Neural cell (in vitro differentiated cells): ENCODE results near the gene TMEM139.

Experiments
- CTCF ChIP-seq: fragments of 450-650 bp; IDR thresholded peaks from 2 replicates; pipeline ENCODE4 v1.5.1; 2014; ENCODE audit warnings: antibody characterized with exemption, mild to moderate bottlenecking, moderate library complexity; ENCODE audit not compliant: poor library complexity, severe bottlenecking
- EP300 ChIP-seq: fragments of 450-650 bp; conservative IDR thresholded peaks from 2 replicates; pipeline ENCODE4 v1.6.1; 2014; ENCODE audit warnings: antibody characterized with exemption, mild to moderate bottlenecking, moderate library complexity; ENCODE audit not compliant: poor library complexity, severe bottlenecking
- EZH2 ChIP-seq: fragments of 200-600, 300-800 bp; shearing (Covaris generic), sonication (generic); IDR thresholded peaks from 2 replicates; pipeline ENCODE4 v1.6.1; 2014; ENCODE audit warnings: antibody characterized with exemption, low read length, borderline replicate concordance, mild to moderate bottlenecking; ENCODE audit not compliant: insufficient read depth, poor library complexity, severe bottlenecking
- MXI1 ChIP-seq: fragments of 450-650 bp; conservative IDR thresholded peaks from 2 replicates; pipeline ENCODE4 v1.6.1; 2014; ENCODE audit warnings: antibody characterized with exemption, mild to moderate bottlenecking; ENCODE audit not compliant: poor library complexity, severe bottlenecking
- POLR2AphosphoS5 ChIP-seq: IDR thresholded peaks from 2 replicates; pipeline ENCODE4 v1.6.1; 2012
- RAD21 ChIP-seq: fragments of 450-650 bp; conservative IDR thresholded peaks from 2 replicates; pipeline ENCODE4 v1.6.1; 2014; ENCODE audit warnings: antibody characterized with exemption, mild to moderate bottlenecking, moderate library complexity
- REST ChIP-seq: IDR thresholded peaks from 2 replicates; pipeline ENCODE4 v1.6.1; 2012; ENCODE audit warnings: borderline replicate concordance
- SMC3 ChIP-seq: fragments of 450-650 bp; conservative IDR thresholded peaks from 2 replicates; pipeline ENCODE4 v1.6.1; 2014; ENCODE audit warnings: antibody characterized with exemption, mild to moderate bottlenecking, moderate library complexity; ENCODE audit not compliant: poor library complexity
- TAF1 ChIP-seq: IDR thresholded peaks from 2 replicates; pipeline ENCODE4 v1.6.1; 2012; ENCODE audit warnings: low read depth

GRCh38 chr7:143315776-143316175, 31.0 kb downstream of the TMEM139 start, which contains the start of gene CLCN1:
- TF ChIP-seq EZH2, result no peak
- no peak for TF ChIP-seq CTCF
- no peak for TF ChIP-seq EP300
- no peak for TF ChIP-seq POLR2AphosphoS5
- TF ChIP-seq SMC3, result no peak
- TF ChIP-seq MXI1, result no peak
- no peak for TF ChIP-seq TAF1
- TF ChIP-seq RAD21, result no peak
- no peak for TF ChIP-seq REST
